GM21515 (cell line): ENCODE data around the gene LRRC17.

Experiments used
- ATAC-seq: cut with Tn5 transposase; IDR thresholded peaks from one replicate; pipeline ENCODE4 v1.9.1; 2021; ENCODE audit not compliant: unreplicated experiment

The LRRC17 gene

GRCh38 chr7:102912742-102913141 is at the start of gene LRRC17:
LRRC17 (plus strand) TSS chr7:102913000; CDS start chr7:102933914, 20,914 bp downstream.
- no peak for ATAC-seq

DNA sequence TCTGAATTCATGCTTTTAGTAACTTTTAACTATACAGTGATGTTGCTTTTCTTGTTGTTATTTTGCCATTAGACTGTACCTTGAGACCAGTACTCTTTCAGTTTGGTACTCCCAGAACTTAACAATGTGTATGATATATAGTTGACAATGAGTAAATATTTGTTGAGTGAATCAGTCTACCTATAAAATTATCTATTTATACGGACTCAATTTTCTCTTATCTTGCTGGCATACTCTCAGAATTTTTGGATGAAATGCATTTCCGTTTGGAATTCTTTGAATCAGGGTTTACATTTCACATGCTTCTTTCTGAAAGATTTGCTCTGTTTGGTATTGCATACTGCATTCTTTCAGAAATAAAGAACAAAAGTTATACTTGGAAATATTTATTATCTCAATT is 47.8 kb upstream of the LRRC17 start:
- ATAC-seq = no peak

DNA sequence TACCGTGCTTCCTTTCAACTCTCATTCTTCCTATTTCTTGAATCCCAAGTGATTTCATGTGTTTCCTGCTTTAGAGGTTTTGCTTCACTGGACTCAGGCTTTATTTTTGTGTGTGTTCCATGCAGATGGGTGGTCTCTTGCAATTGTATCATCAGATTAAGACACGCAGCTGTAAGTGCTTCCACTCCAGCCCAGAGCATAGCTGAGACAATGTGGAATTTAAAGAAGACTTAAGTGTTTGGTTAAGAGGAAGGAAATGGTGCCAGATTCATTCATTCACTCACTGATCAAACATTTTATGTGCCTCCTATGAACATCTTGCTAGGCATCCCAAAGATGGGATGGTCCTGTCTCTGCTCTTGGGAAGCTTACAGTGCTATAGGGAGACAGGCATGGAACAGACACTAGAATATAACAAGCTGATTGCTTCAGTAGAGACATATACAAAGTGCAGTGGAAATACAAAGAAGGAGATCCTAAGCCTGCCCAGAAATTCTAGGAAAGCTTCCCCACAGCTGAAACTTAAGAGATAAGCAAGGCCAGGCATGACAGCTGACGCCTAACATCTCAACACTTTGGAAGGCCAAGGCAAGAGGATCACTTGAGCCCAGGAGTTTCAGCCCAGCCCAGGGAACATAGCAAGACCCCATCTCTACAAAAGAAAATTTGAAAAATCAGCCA is 46.1 kb upstream of the LRRC17 start:
- ATAC-seq = no peak

GRCh38 chr7:102869195-102869594 is 43.6 kb upstream of the LRRC17 start:
- no peak for ATAC-seq

- ATAC-seq = no peak
Observed at GRCh38 chr7:102872460-102872859, 40.3 kb upstream of the LRRC17 start.

DNA sequence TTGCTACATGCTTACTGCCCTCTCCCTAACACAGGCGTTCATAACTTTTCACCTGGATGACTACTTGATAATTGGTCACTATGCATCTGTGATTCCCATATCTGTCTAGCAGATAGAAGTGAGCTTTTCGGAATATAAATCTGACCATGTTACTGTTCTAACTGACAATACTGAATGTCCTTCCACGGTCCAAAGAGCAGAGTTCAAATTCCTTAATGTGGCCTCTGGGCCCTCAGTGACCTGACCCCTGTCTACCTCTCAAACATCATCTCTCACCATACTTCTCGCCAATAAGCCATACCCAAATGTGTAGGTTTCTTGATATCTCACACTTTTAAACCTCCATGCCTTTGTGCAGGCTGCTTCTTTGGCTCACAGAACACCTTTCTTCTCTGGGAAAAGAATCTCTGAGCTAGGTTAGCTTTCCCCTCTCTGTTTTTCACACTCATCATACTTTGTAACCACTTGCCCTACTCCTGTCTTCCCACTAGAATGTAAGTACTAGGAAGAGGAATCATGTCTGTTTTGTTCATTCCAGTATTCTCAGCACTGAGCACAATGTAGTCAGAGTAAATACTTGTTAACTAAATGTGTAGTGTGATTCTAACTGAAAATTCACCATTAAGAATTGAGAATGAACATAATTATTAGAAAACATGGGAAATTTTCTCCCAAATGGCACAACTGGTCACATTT is 39.2 kb upstream of the LRRC17 start:
- peak; percentile 26 for ATAC-seq

DNA sequence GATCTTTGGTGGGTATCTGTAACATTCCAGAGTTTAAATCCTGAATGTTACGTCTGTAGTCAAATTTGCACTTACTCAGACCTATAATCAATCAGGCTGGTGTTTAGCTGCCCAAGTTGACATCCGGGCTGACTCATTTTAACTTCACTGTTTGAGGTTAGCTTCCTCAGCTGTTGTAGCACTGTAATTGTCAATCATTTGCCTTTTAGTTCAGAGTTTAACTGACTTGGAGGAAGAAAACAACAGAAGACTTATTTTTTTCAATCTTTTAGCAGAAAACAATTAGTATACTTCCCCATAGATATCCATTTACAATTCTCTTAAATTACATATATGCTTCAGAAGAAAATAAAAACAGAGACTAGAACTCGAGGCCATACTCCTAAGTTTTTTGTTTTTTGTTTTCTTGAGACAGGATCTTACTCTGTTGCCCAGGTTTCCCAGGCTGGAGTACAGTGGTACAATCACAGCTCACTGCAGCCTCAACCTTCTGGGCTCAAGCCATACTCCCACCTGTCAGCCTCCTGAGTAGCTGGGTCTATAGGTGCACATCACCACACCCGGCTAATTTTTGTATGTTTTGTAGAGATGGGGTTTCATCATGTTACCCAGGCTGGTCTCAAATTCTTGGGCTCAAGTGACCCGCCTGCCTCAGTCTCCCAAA is 38.5 kb upstream of the LRRC17 start:
- ATAC-seq = peak; percentile 97

DNA sequence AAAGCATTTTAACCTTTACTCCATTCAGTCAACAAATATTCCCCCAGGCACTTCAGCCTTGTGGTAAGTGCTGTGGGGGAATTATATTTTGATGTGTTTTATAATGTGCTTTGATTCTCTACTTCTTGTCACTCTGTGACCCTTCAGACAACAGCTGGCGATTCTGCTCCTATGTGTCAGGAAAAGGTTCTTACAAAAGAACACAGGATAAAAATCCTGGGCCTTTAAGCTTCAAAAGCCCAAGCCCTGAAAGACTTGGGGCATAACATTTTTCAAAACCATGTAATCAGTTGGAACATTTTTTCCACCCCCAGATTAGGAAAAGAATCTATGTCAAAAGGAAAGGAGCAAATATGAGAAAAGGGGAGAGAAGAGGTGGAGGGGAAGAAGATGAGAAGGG is 37.8 kb upstream of the LRRC17 start:
- no peak for ATAC-seq

- ATAC-seq = no peak
Observed at GRCh38 chr7:102875700-102876295, 37.0 kb upstream of the LRRC17 start.

GRCh38 chr7:102883098-102883860 is 29.5 kb upstream of the LRRC17 start:
- no peak for ATAC-seq

GRCh38 chr7:102888561-102889233 is 24.1 kb upstream of the LRRC17 start:
- no peak for ATAC-seq

GRCh38 chr7:102889851-102890250 is 22.9 kb upstream of the LRRC17 start:
- no peak for ATAC-seq

DNA sequence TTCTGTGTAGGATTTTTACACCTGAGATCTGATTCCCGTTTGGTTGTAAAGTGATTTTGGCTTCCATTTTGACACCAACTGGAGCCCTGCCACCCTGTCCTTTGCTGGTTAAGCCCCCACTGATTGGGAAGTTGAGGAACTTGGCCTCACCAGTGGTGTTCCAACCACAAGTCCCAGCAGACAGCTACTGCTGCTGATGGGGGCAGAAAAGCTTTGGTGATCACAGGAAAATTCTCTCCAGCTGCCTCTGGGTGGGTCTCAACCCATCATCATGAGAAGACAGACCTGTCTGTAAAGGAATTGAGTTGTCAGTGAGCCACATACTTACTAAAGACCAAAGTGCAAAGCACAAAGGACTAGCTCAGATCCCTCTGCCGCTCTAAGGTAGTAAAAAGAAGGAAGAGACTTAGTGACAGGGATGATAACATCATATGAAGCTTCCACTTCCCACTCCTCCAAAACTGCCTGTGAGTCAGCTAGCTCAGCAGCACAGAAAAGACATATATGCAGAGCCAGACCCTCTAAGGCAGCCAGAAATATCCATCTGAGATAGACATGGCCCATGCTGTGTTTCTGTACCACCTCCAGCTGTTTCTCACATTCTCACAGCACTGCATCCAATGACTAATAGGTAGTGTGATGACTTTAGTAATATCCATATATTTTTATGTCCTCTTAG is 22.4 kb upstream of the LRRC17 start:
- no peak for ATAC-seq

GRCh38 chr7:102890971-102891692 is 21.7 kb upstream of the LRRC17 start:
- ATAC-seq = no peak

- no peak for ATAC-seq
Observed at GRCh38 chr7:102891693-102892261, 21.0 kb upstream of the LRRC17 start.

DNA sequence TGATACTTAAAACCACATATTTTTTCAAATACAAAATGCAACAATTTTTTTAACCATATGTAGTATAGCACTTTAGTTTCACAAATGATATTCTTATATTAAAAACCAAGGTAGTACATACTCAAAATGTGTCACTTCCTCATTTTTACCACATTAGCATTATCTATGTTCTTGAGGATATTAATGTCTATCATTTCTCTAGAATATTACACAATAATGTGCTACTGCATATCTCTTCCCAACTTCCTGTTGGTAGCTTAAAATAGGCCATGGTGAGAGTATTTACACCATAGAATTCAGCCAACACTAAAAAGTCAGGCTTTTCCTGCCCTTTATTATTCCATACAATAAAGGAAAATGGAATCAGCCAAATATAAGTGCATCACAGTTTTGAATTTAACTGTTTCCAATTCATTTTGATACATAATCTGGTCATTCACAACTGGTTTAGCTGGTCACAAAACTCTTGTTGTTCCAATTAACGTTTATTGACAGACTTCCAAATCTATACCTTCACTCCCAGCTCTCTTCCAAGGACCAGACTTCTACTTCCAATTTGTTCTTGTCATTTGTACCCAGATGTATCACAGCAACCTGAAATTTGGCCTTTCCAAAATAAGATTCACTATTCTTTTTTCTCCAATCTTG is 20.0 kb upstream of the LRRC17 start:
- no peak for ATAC-seq

DNA sequence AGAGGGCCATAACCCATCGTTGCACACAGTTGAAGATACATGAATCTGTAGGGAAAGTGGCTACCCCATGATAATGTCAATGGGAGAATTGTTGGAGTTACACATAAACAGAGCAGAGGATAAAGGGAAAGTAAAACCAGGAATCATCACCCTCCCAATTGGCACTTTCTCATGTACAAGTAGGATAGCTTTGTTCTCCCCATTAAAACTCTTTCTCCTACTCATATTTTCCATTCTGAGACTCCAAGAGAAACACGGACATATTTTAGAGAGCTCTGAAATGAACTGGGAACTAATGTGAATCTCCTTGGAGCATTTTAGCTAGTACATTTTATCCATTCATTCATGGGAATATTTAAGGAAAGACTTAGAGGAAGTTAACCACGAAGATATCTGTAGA is 17.2 kb upstream of the LRRC17 start:
- ATAC-seq = no peak

- no peak for ATAC-seq
Observed at GRCh38 chr7:102896585-102896984, 16.2 kb upstream of the LRRC17 start.
